GM18519 (cell line): ENCODE results near the gene CTNND2.
"Not testable (repeated sequence)": the region's sequence is repeated elsewhere in the genome, so short reads cannot be mapped to it uniquely, and the experiment has no call there.

ENCODE experiments used
- ATAC-seq: cut with Tn5 transposase; IDR thresholded peaks from one replicate; pipeline ENCODE4 v1.9.1; 2021; ENCODE audit warnings: mild to moderate bottlenecking, moderate library complexity; ENCODE audit not compliant: unreplicated experiment, low FRiP score

The CTNND2 gene

DNA sequence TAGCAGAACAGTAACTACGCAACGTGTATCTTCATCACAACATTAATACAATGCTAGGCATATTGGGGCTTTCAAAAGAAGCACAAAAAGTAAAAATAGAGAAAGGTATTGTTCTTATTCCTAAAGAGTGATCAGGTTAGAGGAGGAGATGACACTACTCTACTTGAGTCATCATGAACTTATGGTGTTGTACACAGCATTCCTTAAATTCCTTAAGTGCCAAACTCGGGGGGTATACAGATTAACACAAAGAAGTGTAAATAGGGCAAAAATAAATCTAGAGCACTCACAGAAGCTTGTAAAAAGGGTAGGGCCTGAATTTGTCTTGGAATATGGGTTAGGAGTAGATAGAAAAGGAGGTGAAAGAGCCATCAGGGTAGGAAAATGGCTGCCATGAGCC is 835.2 kb downstream of the CTNND2 start:
- ATAC-seq, result no peak

DNA sequence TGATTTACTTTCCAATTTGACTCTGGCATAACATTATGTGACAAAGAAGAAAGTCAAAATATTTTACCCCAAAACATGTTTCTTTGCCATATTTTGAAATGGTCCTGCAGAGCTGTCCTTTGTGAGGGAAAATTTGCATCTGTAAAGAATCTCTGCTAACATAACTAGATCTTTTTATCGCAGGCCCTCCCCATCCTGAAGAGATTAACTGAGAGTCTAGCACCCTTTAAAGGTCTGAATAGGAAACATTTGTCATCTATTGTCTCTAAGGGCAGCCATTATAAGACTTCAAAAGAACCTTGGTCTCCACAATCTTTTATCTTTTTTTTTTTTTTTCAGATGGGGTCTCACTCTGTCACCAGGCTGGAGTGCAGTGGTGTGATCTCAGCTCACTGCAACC is 838.5 kb downstream of the CTNND2 start:
- not testable (repeated sequence) for ATAC-seq

DNA sequence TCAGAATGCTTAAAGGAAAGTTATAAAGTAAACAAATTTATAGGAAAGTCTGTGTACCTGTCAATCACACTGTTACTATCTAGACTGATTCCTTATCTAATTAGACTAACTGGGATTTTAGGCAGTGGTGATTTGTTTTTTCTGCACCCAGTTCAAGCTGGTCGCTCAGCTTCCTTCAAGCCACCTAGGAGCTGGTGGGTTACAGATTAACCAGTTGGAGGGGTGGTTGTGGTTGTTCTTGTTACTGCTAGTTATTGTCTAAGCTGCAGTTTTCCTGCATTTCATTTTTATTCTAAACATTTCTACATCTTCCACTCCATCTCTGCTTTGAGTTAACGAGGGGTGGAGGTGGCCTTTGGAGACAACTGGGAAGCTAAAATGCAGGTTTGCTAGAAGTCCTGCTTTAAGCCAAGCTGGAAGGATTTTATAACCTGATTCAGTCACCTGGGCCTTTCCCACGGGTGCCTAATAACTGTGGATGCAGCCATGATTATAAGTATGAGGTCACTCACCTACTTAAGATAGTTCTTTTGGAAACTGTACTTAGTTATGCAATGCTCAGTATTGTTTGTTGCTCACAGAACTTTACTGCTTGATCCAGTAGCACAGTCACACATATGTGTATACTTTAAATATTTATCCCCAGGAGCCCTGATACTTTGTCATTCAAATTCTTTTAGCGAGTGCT is 839.3 kb downstream of the CTNND2 start:
- no peak for ATAC-seq

DNA sequence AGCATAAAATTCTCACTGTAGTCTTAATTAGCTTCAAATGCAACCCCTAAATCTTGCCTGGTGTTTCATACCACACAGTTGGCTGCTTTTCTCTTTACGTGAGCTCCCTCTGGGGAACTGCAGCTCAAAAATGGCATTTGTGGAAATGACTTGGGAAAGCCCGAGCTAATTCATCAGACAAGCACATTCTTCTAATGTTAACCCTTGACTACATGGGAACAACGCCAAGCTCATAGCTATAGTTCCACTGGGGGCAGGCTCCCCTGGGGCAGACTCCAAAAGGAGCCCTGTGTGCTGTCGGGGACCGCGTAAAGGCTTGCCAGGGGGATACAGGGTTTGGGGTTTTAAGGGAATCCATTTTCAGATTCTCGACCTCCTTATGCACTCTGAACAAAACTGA is 841.8 kb downstream of the CTNND2 start:
- no peak for ATAC-seq

- no peak for ATAC-seq
These were observed 847.7 kb downstream of the CTNND2 start for GRCh38 chr5:11056560-11056959.

DNA sequence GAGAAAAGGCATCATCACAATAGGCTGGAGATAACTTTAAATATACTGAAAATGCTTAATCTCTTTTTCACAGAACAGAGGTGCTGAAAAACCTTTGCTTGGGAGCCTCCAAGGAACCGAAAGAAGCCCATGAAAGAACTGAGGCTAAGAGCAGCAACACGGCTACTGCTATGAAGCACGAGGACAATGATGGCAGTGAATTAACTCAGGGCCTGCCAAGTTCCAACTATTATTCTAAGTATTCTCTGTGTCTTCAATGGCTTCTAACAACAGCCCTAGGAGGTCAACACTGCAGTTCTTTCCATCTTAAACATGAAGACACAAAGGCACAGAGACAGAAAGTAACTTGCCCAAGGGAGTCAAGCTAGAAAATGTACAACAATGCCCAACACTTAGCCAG is 850.2 kb downstream of the CTNND2 start:
- ATAC-seq, result no peak

- ATAC-seq, result no peak
These were observed 851.4 kb downstream of the CTNND2 start for GRCh38 chr5:11052871-11053270.

DNA sequence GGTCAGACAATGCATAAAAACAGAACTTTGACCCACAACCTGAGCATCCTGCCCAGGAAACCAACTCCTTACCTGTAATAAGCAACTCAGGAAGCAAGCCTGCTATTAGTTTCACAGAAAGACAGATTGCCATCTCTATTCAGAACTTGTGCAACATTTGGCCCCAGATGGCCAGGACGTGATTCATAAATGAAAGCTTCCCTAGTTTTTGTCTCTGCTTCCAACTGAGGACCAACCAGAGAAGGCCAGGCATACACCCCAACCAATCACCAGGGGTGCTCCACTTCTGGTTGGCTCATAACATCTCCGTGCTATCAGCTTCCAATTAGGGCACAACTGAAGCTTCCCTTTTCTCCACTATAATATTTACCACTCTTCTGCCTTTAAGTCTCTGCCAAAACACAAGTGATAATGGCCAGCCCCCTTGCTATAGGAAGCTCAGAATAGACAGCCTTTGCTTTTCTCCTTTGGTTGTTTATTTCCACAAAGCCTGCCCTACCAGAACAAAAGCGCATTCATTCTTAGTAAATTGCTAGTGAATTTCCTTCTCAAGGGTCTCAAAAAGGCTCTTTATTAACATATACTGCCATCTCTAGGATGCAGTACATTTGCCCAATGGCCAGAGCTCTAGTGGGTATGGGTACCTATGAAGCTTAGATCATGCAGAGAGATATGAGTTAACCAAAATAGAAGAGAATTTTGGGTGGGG is 853.5 kb downstream of the CTNND2 start:
- ATAC-seq, result no peak

DNA sequence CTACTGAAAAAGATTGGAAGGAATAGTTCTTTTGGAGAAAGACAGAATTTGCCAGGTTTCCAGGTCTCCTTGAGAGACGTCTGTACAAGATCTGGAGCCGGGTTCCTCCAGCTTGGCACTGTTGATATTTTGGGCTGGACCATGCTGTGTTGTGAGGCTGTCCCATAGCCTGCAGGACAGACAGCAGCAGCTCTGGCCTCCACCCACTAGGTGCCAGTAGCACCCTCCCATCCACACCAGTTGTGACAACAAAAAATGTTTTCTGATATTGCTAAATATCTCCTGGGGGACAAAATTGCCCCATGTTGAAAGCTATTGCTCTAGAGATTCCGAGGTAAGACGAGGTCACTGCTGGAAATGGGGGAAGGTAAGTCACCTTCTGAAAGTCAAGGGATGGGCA is 855.5 kb downstream of the CTNND2 start:
- ATAC-seq, result no peak

DNA sequence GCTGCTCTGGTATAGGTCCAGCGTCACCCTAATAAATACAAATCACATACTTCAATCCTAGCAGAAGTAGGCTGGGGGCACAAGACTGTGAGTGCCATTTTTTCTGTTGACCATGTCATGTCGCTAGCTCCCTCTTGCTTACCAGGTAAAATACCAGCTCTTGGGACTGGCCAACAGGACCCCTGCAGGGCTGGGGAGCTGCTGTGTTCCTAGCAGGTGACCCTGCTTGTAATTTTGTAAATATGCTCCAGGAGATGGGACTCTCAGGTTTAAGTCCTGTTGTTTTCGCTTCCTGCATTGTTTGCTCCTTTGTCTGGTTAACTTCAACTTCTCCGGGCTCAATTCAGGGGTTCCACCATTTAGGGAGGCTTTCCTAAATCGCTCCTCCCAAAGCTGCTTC is 856.6 kb downstream of the CTNND2 start:
- ATAC-seq, result no peak

DNA sequence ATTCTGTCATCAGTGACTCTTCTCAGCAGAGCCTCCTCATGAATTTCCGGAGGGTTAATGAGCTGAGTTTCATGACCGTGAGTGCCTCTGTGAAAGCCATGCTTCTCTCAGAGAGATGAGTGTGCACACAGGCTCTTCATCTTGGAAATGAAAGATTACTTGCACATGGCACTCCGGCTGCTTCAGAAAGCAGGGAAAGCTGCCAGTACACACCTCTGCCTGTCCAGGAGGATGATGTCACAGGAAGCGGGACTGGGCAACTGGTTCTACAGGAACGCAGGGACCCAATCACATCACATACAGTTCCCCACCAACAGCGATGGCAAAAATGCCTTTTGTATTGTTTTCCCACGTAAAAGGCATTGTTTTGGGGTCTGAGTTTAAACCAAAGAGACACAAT is 857.2 kb downstream of the CTNND2 start:
- no peak for ATAC-seq

DNA sequence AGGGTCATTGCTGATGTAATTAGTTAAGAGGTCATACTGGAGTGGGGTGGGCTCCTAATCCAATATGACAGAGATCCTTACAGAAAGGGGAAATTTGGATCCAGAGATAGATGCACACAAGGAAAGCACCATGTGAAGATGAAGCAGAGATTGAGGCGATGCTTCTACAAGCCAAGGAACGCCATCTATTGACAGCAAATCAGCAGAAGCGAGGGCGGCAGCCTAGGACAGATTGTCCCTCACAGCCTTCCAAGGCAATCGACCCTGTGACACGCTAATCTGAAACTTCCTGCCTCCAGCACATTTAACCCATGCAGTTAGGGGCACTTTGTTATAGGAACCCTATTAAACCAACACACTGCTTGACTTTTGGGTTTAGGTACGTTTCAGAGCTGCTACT is 858.1 kb downstream of the CTNND2 start:
- ATAC-seq, result no peak

DNA sequence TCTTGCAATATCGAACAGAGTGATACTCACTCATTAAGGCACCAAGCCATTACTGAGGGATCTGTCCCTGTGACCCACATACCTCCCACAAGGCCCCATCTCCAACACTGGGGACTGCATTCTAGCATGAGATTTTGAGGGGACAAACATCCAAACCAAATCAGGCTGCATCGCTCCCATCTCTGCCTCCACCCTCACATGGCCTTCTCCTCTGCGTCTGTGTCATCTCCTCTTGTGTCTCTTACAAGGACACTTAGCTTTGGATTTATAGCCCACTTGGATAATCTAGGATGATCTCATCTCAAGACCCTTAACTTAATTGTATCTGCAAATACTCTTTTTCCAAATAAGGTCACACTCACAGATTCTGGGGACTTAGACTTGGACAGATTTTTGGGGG is 858.8 kb downstream of the CTNND2 start:
- ATAC-seq, result no peak

GRCh38 chr5:11044581-11044980 is 859.7 kb downstream of the CTNND2 start:
- no peak for ATAC-seq

DNA sequence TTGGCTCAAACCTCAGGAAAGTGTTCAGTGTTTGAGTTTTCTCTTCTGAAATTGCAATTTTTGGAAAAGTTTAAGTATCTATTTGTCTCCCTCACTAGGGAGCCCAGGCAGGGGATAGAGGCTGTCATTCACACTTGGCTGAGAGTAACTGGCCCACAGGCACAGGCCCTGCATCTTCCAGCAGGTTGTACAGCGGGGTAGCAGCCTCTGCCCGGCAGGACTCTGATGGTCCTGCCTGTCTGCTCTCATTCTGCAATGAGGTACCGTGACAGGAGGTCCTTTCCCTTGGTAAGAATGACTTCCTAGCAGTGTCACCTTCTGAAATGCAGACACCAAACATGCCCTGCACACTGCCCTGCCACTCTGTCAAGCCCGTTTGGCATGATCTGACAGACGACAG is 860.4 kb downstream of the CTNND2 start:
- ATAC-seq, result no peak

- no peak for ATAC-seq
These were observed 863.9 kb downstream of the CTNND2 start for GRCh38 chr5:11040345-11040744.

GRCh38 chr5:11038772-11039171 is 865.5 kb downstream of the CTNND2 start:
- no peak for ATAC-seq

- ATAC-seq, result no peak
These were observed 866.3 kb downstream of the CTNND2 start for GRCh38 chr5:11037941-11038340.

- no peak for ATAC-seq
These were observed 867.2 kb downstream of the CTNND2 start for GRCh38 chr5:11037080-11037479.

DNA sequence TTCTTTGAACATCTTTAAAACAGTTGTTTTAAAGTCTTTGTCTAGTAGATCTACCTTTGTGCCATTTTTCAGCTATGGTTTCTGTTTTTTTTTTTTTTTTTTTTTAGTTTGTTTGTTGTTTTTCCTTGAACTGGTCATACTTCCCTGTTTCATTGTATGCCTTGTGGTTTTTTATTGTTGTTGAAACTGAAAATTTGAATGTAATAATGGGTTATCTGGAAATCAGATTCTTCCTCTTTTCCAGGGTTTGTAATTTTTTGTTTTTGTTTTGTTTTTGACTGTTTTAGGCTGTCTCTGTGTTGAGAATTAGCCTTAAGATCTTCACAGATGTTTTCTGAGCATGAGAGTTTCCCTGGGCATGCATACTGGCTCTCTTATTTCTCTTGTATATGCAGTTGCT is 873.6 kb downstream of the CTNND2 start:
- no peak for ATAC-seq

- ATAC-seq, result peak; percentile 82
These were observed 876.6 kb downstream of the CTNND2 start for GRCh38 chr5:11027660-11028059.

GRCh38 chr5:11026543-11026942 is 877.7 kb downstream of the CTNND2 start:
- ATAC-seq, result no peak
